Measurements from ENCODE around the gene EN1. TPM values are rescaled to one million over a fixed set of nuclear protein-coding genes. Genes with fewer than 3 reads are reported as not detected.

Gene EN1
- total RNA-seq, 1 experiment from 2014 or later: 0.26 TPM

- Histone ChIP-seq H3K9me3 (ENCODE audit: control insufficient read depth, insufficient read depth, low read depth, low read length) (no peaks in the 10 kb centered on the region), H3K27ac (ENCODE audit: low read length) (no peak overlapping the region), H3K4me1 (ENCODE audit: control insufficient read depth, insufficient read depth, low read length) (no peaks in the 10 kb centered on the region), H3K4me3 (ENCODE audit: low read depth in 2 of 2, low read length in 2 of 2) (no peak overlapping the region), H3K36me3 (ENCODE audit: control insufficient read depth, insufficient read depth, low read length) (no peaks in the 10 kb centered on the region), H3K27me3 (ENCODE audit: control insufficient read depth, insufficient read depth, low read length) (no peaks in the 10 kb centered on the region; the same call in 1 of the 2 replicates)
- DNase-seq (ENCODE audit: low read depth, low spot score) (no peak), ATAC-seq (no peak)
- ChIA-PET CTCF (no interaction called here), POLR2A (interaction anchor here (0.6 kb wide), 1 partner anchor 587 kb away, joined by 3 read pairs; no protein-coding TSS in a partner anchor)
- no TSS peak for BruUV-seq (replicated peaks)
- TF ChIP-seq SIN3A (IDR thresholded peaks at IDR 0.05; ENCODE audit: borderline replicate concordance, insufficient read depth, low read depth, low read length) (no peak), POLR2AphosphoS5 (IDR thresholded peaks at IDR 0.05; ENCODE audit: low read depth, low read length) (no peak), TCF7L2 (IDR thresholded peaks at IDR 0.05; ENCODE audit: low read depth, low read length) (no peak), REST (IDR thresholded peaks at IDR 0.05; ENCODE audit: insufficient read depth in 1 of 2, low read depth in 2 of 2, low read length in 1 of 2) (no peak), CTCF (IDR thresholded peaks at IDR 0.05) (no peak)
- in situ Hi-C loops (cut with HindIII; ENCODE audit: low pct_unique_long_range_greater_than_20kb, low sequenced_read_pairs): no loop called here
- intact Hi-C loops (cut with micrococcal nuclease; ENCODE audit: unreplicated experiment): loop anchor here (5.0 kb wide), 1 partner anchor 813 kb away; no protein-coding TSS in a partner anchor
Observed at GRCh38 chr2:118860506-118860905, 13.1 kb upstream of the EN1 start.

GRCh38 chr2:118859157-118859770 lies 11.8 kb upstream of the EN1 start:
- no peak for TF ChIP-seq POLR2AphosphoS5 (IDR thresholded peaks at IDR 0.05; ENCODE audit: low read depth, low read length)
- TF ChIP-seq CTCF (IDR thresholded peaks at IDR 0.05): no peak
- TF ChIP-seq REST (IDR thresholded peaks at IDR 0.05; ENCODE audit: insufficient read depth in 1 of 2, low read depth in 2 of 2, low read length in 1 of 2): no peak
- TF ChIP-seq SIN3A (IDR thresholded peaks at IDR 0.05; ENCODE audit: borderline replicate concordance, insufficient read depth, low read depth, low read length): no peak
- in situ Hi-C loops (cut with HindIII; ENCODE audit: low pct_unique_long_range_greater_than_20kb, low sequenced_read_pairs) (no loop called here), intact Hi-C loops (cut with micrococcal nuclease; ENCODE audit: unreplicated experiment) (loop anchor here (5.0 to 10.0 kb wide), 2 partner anchors 94 to 487 kb away; no protein-coding TSS in a partner anchor)
- Histone ChIP-seq H3K4me3 (ENCODE audit: low read depth in 2 of 2, low read length in 2 of 2) (no peak overlapping the region), H3K27me3 (ENCODE audit: control insufficient read depth, insufficient read depth, low read length) (peaks cover 4% of the 10 kb centered on the region; the same call in 1 of the 2 replicates), H3K4me1 (ENCODE audit: control insufficient read depth, insufficient read depth, low read length) (0 out of 2 replicates have a peak, but pooled peaks cover 3% of the 10 kb centered on the region), H3K27ac (ENCODE audit: low read length) (no peak overlapping the region), H3K9me3 (ENCODE audit: control insufficient read depth, insufficient read depth, low read depth, low read length) (no peaks in the 10 kb centered on the region), H3K36me3 (ENCODE audit: control insufficient read depth, insufficient read depth, low read length) (no peaks in the 10 kb centered on the region)
- POLR2A ChIA-PET: interaction anchor here (0.6 kb wide), 1 partner anchor 715 kb away, joined by 3 read pairs; no protein-coding TSS in a partner anchor
- ATAC-seq: no peak
- no TSS peak for BruUV-seq (replicated peaks)
- CTCF ChIA-PET: interaction anchor here (0.7 kb wide), 2 partner anchors 152 to 367 kb away, joined by 6 to 11 read pairs; no protein-coding TSS in a partner anchor
- DNase-seq (ENCODE audit: low read depth, low spot score): no peak

All from Panc1 (cell line).